ENCODE measurements around the gene SERPING1.

DNA sequence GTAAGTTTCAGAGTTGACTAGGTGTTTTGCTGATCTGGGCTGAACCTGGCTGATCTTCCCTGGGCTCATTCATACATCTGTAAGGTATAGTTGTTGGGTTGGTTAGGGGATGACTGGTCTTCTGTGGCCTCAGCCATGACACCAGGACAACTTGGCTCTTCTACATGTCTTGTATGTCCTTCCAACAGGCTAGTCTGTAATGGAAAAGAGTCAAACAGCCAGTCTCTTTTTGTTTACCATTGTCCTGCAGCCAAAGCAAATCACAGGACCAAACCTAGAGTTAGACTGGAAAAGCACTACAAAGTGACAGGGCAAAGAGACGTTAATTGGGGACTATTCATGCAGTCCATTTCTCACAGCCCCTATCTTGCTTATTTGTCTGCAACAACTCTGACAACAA is 17.8 kb downstream of the SERPING1 start:
- TF ChIP-seq, protein P1, sequence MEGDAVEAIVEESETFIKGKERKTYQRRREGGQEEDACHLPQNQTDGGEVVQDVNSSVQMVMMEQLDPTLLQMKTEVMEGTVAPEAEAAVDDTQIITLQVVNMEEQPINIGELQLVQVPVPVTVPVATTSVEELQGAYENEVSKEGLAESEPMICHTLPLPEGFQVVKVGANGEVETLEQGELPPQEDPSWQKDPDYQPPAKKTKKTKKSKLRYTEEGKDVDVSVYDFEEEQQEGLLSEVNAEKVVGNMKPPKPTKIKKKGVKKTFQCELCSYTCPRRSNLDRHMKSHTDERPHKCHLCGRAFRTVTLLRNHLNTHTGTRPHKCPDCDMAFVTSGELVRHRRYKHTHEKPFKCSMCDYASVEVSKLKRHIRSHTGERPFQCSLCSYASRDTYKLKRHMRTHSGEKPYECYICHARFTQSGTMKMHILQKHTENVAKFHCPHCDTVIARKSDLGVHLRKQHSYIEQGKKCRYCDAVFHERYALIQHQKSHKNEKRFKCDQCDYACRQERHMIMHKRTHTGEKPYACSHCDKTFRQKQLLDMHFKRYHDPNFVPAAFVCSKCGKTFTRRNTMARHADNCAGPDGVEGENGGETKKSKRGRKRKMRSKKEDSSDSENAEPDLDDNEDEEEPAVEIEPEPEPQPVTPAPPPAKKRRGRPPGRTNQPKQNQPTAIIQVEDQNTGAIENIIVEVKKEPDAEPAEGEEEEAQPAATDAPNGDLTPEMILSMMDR (IDR thresholded peaks at IDR 0.05): no peak
- no peak for TF ChIP-seq POLR2A (IDR thresholded peaks at IDR 0.05)

Data from uterus (tissue), 2 donors.